GM23338 (cell line): Measurements from ENCODE around the gene GPSM1. TPM values are rescaled to one million over a fixed set of nuclear protein-coding genes. Genes with fewer than 3 reads are reported as not detected.

Experiments
- ATAC-seq: fragments of 200-7000 bp; cut with Tn5 transposase; 3 replicates; pipeline ENCODE4 v1.9.1; 2020
- DNase-seq: peaks from one replicate; pipeline ENCODE4 v3.0.0-alpha.2; 2015; ENCODE audit warnings: low spot score
- H2AFZ ChIP-seq: fragments of 200-600 bp; sonication (generic); 2 replicates; pipeline ENCODE4 v1.8.0; 2016; ENCODE audit warnings: antibody characterized with exemption, mild to moderate bottlenecking, moderate library complexity
- H3F3A ChIP-seq: fragments of 200-600 bp; sonication (generic); replicated peaks from 2 replicates; pipeline ENCODE4 v1.8.0; 2017; ENCODE audit warnings: antibody characterized with exemption, mixed run types, low read depth
- H3K27ac ChIP-seq: fragments of 200-600 bp; sonication (generic); 2 replicates; pipeline ENCODE4 v1.6.1; 2016; ENCODE audit warnings: low read depth
- H3K27me3 ChIP-seq: fragments of 200-600 bp; sonication (generic); 2 replicates; pipeline ENCODE4 v1.8.0; 2016; ENCODE audit warnings: mild to moderate bottlenecking, mixed run types, moderate library complexity; ENCODE audit not compliant: insufficient read depth
- H3K36me3 ChIP-seq: fragments of 200-600 bp; sonication (generic); 2 replicates; pipeline ENCODE4 v1.8.0; 2016; ENCODE audit warnings: mild to moderate bottlenecking; ENCODE audit not compliant: insufficient read depth
- H3K4me1 ChIP-seq: fragments of 200-600 bp; sonication (generic); 2 replicates; pipeline ENCODE4 v1.8.0; 2016; ENCODE audit warnings: mild to moderate bottlenecking, moderate library complexity; ENCODE audit not compliant: insufficient read depth
- H3K4me2 ChIP-seq: fragments of 200-600 bp; sonication (generic); 2 replicates; pipeline ENCODE4 v1.7.1; 2017; ENCODE audit warnings: mixed run types
- H3K4me3 ChIP-seq: fragments of 200-600 bp; sonication (generic); 2 replicates; pipeline ENCODE4 v1.6.1; 2016; ENCODE audit warnings: mixed run types
- H3K79me2 ChIP-seq: fragments of 200-600 bp; sonication (generic); replicated peaks from 2 replicates; pipeline ENCODE4 v1.8.0; 2017; ENCODE audit warnings: mild to moderate bottlenecking; ENCODE audit not compliant: insufficient read depth
- H3K9me2 ChIP-seq: fragments of 200-600 bp; sonication (generic); 2 replicates; pipeline ENCODE4 v1.8.0; 2017; ENCODE audit not compliant: insufficient read depth
- H4K20me1 ChIP-seq: fragments of 200-600 bp; sonication (generic); replicated peaks from 2 replicates; pipeline ENCODE4 v1.8.0; 2017; ENCODE audit warnings: mild to moderate bottlenecking; ENCODE audit not compliant: insufficient read depth
- H3K27ac Mint-ChIP-seq: 2 replicates; pipeline ENCODE4 v1.8.0; 2020; ENCODE audit warnings: inconsistent platforms, mild to moderate bottlenecking, moderate library complexity, mixed read lengths
- H3K27me3 Mint-ChIP-seq: 3 replicates; pipeline ENCODE4 v1.8.0; 2022; ENCODE audit warnings: low read depth, mild to moderate bottlenecking, moderate library complexity, mixed read lengths, inconsistent platforms; ENCODE audit not compliant: insufficient read depth, poor library complexity
- H3K36me3 Mint-ChIP-seq: 3 replicates; pipeline ENCODE4 v1.8.0; 2021; ENCODE audit warnings: low read depth, mild to moderate bottlenecking, inconsistent platforms, moderate library complexity, mixed read lengths
- H3K4me1 Mint-ChIP-seq: 3 replicates; pipeline ENCODE4 v1.8.0; 2020; ENCODE audit warnings: mild to moderate bottlenecking, inconsistent platforms, mixed read lengths
- H3K4me3 Mint-ChIP-seq: 3 replicates; pipeline ENCODE4 v1.8.0; 2021; ENCODE audit warnings: moderate library complexity, mild to moderate bottlenecking, inconsistent platforms, mixed read lengths
- H3K9me3 Mint-ChIP-seq: 3 replicates; pipeline ENCODE4 v1.8.0; 2020; ENCODE audit warnings: moderate library complexity, mild to moderate bottlenecking, inconsistent platforms, mixed read lengths
- CTCF ChIP-seq, 2 experiments: fragments of 200-600 bp in 1 of 2; sonication (generic) in 1 of 2; conservative IDR thresholded peaks; 2 replicates each; pipeline versions ENCODE4 v1.5.1 to v1.6.1; 2016 to 2017; ENCODE audit warnings: antibody characterized with exemption in 2 of 2, low read depth in 2 of 2, mild to moderate bottlenecking in 2 of 2, moderate library complexity in 1 of 2
- POLR2AphosphoS5 ChIP-seq: IDR thresholded peaks from 2 replicates; pipeline ENCODE4 v1.6.1; 2016; ENCODE audit warnings: antibody characterized with exemption, low read depth
- STAT1 ChIP-seq: IDR thresholded peaks from one replicate; pipeline ENCODE4 v1.6.1; 2016; ENCODE audit warnings: antibody characterized with exemption; ENCODE audit not compliant: unreplicated experiment
- ZNF114 ChIP-seq: fragments of 250-450 bp; sonication (Bioruptor Pico); IDR thresholded peaks from 2 replicates; pipeline ENCODE4 v1.5.0; 2020; ENCODE audit warnings: mild to moderate bottlenecking, moderate library complexity
- ZNF331 ChIP-seq: fragments of 250-450 bp; sonication (Bioruptor Pico); IDR thresholded peaks from 2 replicates; pipeline ENCODE4 v1.5.0; 2020; ENCODE audit warnings: low read depth, mild to moderate bottlenecking, moderate library complexity
- ZNF462 ChIP-seq: fragments of 250-450 bp; sonication (Bioruptor Pico); IDR thresholded peaks from 2 replicates; pipeline ENCODE4 v1.5.0; 2020; ENCODE audit warnings: mild to moderate bottlenecking, moderate library complexity
- polyA plus RNA-seq: library from polyadenylated mRNA; unstranded; fragments of >200 nt; fragmentation: Nextera tagmentation; extraction: Ambion mirVana; gene quantifications from 2 replicates; pipeline ENCODE4 v1.2.1, GENCODE V29; 2016
- total RNA-seq: library from RNA; depleted of rRNA; stranded (reverse); fragments of >200 nt; shearing (Covaris generic); gene quantifications from 2 replicates; pipeline ENCODE4 v1.2.3, GENCODE V29; 2014

GPSM1 gene
- total and polyA plus RNA-seq, 2 experiments from 2014 or later, result 4.8 to 23.2 TPM

- Mint-ChIP-seq H3K27me3 (peaks cover 1% of the 10 kb centered on the region), H3K27ac (no peak overlapping the region), H3K4me1 (no peaks in the 10 kb centered on the region), H3K36me3 (peaks cover 76% of the 10 kb centered on the region), H3K4me3 (no peak overlapping the region), H3K9me3 (no peaks in the 10 kb centered on the region)
- Histone ChIP-seq H3K4me2 (no peak overlapping the region), H2AFZ (no peak overlapping the region), H3K27me3 (no peaks in the 10 kb centered on the region), H3K4me3 (no peak overlapping the region), H3F3A (0 out of 2 replicates have a peak, but pooled peaks cover 3% of the 10 kb centered on the region), H3K4me1 (no peaks in the 10 kb centered on the region), H3K27ac (no peak overlapping the region), H3K36me3 (peaks cover 26% of the 10 kb centered on the region), H3K79me2 (0 out of 2 replicates have a peak, but pooled peaks cover 6% of the 10 kb centered on the region), H3K9me2 (no peaks in the 10 kb centered on the region), H4K20me1 (peaks cover 14% of the 10 kb centered on the region)
- TF ChIP-seq POLR2AphosphoS5, result no peak
- DNase-seq (no peak), ATAC-seq (no peak)
Observed at GRCh38 chr9:136387217-136387616, 59.9 kb downstream of the GPSM1 start.

- peaks cover 26% of the 10 kb centered on the region for H3K36me3 ChIP-seq
- no peaks in the 10 kb centered on the region for H3K9me2 ChIP-seq
- TF ChIP-seq ZNF462 (CRISPR knock-in tag) (no peak), STAT1 (no peak), ZNF114 (CRISPR knock-in tag) (no peak), ZNF331 (CRISPR knock-in tag) (no peak), CTCF (conservative IDR thresholded peaks at IDR 0.05; ENCODE audit: low read depth in 2 of 2) (no peak)
- H3K4me2 ChIP-seq, result no peak overlapping the region
- H3K79me2 ChIP-seq, result 0 out of 2 replicates have a peak, but pooled peaks cover 6% of the 10 kb centered on the region
- no peak overlapping the region for H3K4me3 ChIP-seq
- H2AFZ ChIP-seq, result no peak overlapping the region
- peaks cover 17% of the 10 kb centered on the region for H4K20me1 ChIP-seq
- no peak for ATAC-seq
- Mint-ChIP-seq H3K27ac (no peak overlapping the region), H3K27me3 (peaks cover 1% of the 10 kb centered on the region), H3K4me1 (no peaks in the 10 kb centered on the region), H3K36me3 (peaks cover 72% of the 10 kb centered on the region), H3K4me3 (no peak overlapping the region), H3K9me3 (no peaks in the 10 kb centered on the region)
- no peak for DNase-seq
- 0 out of 2 replicates have a peak, but pooled peaks cover 3% of the 10 kb centered on the region for H3F3A ChIP-seq
- no peaks in the 10 kb centered on the region for H3K4me1 ChIP-seq
- H3K27me3 ChIP-seq, result no peaks in the 10 kb centered on the region
- H3K27ac ChIP-seq, result no peak overlapping the region
Observed at GRCh38 chr9:136389396-136389795, 62.1 kb downstream of the GPSM1 start.
